ENCODE measurements around the gene TRAPPC14.
"Not testable (repeated sequence)": the region's sequence is repeated elsewhere in the genome, so short reads cannot be mapped to it uniquely, and the experiment has no call there.

Gene TRAPPC14, protein sequence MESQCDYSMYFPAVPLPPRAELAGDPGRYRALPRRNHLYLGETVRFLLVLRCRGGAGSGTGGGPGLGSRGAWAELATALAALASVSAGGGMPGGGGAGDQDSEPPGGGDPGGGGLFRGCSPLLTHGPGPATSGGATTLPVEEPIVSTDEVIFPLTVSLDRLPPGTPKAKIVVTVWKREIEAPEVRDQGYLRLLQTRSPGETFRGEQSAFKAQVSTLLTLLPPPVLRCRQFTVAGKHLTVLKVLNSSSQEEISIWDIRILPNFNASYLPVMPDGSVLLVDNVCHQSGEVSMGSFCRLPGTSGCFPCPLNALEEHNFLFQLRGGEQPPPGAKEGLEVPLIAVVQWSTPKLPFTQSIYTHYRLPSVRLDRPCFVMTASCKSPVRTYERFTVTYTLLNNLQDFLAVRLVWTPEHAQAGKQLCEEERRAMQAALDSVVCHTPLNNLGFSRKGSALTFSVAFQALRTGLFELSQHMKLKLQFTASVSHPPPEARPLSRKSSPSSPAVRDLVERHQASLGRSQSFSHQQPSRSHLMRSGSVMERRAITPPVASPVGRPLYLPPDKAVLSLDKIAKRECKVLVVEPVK

DNA sequence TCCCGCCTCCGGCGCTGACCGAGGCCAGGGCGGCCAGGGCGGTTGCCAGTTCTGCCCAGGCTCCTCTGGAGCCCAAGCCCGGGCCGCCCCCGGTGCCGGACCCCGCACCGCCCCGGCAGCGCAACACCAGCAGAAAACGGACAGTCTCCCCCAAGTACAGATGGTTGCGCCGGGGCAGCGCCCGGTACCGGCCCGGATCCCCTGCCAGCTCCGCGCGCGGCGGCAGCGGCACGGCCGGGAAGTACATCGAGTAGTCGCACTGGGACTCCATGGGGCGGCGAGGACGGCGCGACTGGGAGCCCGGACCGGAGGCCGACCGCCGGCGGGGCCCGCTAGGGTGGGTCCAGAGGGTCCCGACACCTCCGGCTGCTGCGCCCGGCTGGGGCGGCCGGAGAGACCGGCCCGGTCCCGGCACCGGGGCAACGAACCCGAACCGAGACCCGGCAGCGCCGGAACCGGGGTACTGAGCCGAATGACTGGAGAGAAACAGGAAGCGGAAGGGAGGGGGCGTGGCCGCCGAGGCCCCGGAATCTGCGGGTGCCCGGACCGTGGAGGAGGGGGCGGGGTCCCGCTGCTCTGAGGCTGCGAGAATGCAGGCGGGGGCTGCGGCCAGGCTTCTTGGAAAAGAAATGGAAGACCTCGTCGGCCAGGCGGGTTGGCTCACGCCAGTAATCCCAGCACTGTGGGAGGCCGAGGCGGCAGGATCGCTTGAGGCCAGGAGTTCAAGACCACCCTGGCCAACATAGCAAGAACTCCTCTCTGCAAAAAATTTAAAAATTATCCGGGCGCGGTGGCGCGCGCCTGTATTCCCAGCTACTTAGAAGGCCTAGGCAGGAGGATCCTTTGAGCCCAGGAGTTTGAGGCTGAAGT, at the start of gene TRAPPC14:
TRAPPC14 (minus strand) TSS at position 495 of the 870 bp plus-strand sequence; CDS start at position 271, 224 bp downstream.
- peak within 1 kb of the TSS; percentile 66 for H3K4me3 ChIP-seq (ENCODE audit: low read depth, low read length)
- TF ChIP-seq, protein P1, sequence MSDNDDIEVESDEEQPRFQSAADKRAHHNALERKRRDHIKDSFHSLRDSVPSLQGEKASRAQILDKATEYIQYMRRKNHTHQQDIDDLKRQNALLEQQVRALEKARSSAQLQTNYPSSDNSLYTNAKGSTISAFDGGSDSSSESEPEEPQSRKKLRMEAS (IDR thresholded peaks at IDR 0.05; ENCODE audit: low read depth, low read length) = peak; percentile 29; the same call in 1 of the 2 replicates
- TF ChIP-seq POLR2A (IDR thresholded peaks at IDR 0.05; ENCODE audit: extremely low read depth, insufficient read length) (peak; percentile 73), MYC (IDR thresholded peaks at IDR 0.05; ENCODE audit: low read depth, low read length) (peak; percentile 48; the same call in 1 of the 2 replicates)
- TF ChIP-seq, protein P2, sequence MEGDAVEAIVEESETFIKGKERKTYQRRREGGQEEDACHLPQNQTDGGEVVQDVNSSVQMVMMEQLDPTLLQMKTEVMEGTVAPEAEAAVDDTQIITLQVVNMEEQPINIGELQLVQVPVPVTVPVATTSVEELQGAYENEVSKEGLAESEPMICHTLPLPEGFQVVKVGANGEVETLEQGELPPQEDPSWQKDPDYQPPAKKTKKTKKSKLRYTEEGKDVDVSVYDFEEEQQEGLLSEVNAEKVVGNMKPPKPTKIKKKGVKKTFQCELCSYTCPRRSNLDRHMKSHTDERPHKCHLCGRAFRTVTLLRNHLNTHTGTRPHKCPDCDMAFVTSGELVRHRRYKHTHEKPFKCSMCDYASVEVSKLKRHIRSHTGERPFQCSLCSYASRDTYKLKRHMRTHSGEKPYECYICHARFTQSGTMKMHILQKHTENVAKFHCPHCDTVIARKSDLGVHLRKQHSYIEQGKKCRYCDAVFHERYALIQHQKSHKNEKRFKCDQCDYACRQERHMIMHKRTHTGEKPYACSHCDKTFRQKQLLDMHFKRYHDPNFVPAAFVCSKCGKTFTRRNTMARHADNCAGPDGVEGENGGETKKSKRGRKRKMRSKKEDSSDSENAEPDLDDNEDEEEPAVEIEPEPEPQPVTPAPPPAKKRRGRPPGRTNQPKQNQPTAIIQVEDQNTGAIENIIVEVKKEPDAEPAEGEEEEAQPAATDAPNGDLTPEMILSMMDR (IDR thresholded peaks at IDR 0.05; ENCODE audit: low read depth, low read length) = no peak
- peak; percentile 94 for DNase-seq (ENCODE audit: low read depth)

DNA sequence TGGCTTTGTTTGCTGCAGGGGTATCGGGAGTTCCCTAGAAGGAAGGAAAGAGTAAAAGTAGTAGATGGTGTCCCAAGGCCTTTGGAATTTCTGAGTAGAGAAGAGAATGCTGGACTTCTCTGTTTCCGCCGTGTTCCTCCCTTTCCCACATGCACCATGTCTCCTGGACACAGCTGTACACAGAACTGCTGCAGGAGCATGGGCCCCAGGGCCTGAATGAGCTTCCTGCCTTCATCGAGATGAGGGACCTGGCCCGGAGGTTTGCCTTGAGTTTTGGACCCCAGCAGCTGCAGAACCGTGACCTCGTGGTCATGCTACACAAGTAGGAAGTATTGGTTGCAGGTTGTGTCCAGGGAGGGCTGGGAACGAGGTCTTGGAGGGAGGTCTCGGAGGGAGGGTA, 45.9 kb upstream of the TRAPPC14 start:
- no peak for DNase-seq (ENCODE audit: low read depth)

DNA sequence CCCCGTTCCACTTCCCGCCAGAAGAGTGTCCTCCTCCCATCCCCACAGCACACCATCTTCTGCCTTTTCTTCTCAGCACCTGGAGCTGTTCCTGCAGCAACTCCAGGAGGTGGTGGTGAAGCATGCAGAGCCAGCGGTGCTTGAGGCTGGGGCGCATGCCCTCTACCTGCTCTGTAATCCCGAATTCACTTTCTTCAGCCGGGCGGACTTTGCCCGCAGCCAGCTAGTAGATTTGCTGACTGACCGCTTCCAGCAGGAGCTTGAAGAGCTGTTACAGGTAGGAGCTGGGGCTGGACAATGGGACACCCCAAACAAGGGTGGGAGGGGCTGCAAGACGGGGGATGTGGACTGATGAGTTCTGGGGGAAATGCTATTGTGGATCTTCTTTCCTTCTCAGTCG, 42.2 kb upstream of the TRAPPC14 start:
- TF ChIP-seq, protein P1 (IDR thresholded peaks at IDR 0.05; ENCODE audit: low read depth, low read length) = no peak
- TF ChIP-seq, protein P2 (IDR thresholded peaks at IDR 0.05; ENCODE audit: low read depth, low read length) = no peak
- TF ChIP-seq POLR2A (IDR thresholded peaks at IDR 0.05; ENCODE audit: extremely low read depth, insufficient read length) = no peak
- no peak for TF ChIP-seq MYC (IDR thresholded peaks at IDR 0.05; ENCODE audit: low read depth, low read length)
- no peak overlapping the region for H3K4me3 ChIP-seq (ENCODE audit: low read depth, low read length)
- DNase-seq (ENCODE audit: low read depth) = no peak

More for the DNA sequence above, 45.9 kb upstream of the TRAPPC14 start:
- no peak overlapping the region for H3K4me3 ChIP-seq (ENCODE audit: low read depth, low read length)
- TF ChIP-seq POLR2A (IDR thresholded peaks at IDR 0.05; ENCODE audit: extremely low read depth, insufficient read length) = no peak
- TF ChIP-seq, protein P2 (IDR thresholded peaks at IDR 0.05; ENCODE audit: low read depth, low read length) = no peak
- TF ChIP-seq, protein P1 (IDR thresholded peaks at IDR 0.05; ENCODE audit: low read depth, low read length) = no peak
- TF ChIP-seq MYC (IDR thresholded peaks at IDR 0.05; ENCODE audit: low read depth, low read length) = no peak

DNA sequence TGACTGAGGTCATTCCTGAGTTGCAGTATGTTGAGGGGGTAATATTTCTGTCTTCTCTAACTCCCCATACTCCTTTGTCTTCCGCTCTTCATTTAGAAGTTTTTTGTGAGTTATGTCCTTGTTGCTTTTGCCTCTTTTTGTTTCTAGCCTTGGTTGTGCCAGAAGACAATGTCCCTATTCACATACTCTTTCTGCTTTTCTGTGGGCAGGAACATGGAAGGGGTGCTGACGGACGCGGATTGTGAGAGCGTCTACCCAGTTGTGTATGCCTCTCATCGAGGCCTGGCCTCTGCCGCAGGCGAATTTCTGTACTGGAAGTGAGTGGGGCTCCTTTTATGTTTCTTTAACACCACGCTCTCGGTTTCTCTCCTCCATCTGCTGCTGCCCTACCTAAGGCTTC, 39.7 kb upstream of the TRAPPC14 start:
- no peak for DNase-seq (ENCODE audit: low read depth)
- H3K4me3 ChIP-seq (ENCODE audit: low read depth, low read length) = no peak overlapping the region
- TF ChIP-seq, protein P1 (IDR thresholded peaks at IDR 0.05; ENCODE audit: low read depth, low read length) = no peak
- TF ChIP-seq, protein P2 (IDR thresholded peaks at IDR 0.05; ENCODE audit: low read depth, low read length) = no peak
- TF ChIP-seq POLR2A (IDR thresholded peaks at IDR 0.05; ENCODE audit: extremely low read depth, insufficient read length) = no peak
- no peak for TF ChIP-seq MYC (IDR thresholded peaks at IDR 0.05; ENCODE audit: low read depth, low read length)

DNA sequence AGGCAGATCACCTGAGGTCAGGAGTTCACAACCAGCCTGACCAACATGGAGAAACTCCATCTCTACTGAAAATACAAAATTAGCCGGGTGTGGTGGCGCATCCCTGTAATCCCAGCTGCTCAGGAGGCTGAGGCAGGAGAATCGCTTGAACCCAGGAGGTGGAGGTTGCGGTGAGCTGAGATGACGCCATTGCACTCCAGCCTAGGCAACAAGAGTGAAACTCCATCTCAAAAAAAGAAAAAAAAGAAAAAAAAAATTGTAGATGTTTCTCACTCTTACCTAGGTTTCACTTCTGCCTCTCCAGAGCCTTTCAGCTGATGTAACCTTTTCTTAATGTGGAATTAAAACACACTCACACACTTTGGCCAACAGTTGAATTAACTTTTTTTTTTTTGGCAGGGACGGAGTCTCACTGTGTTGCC, 37.4 kb upstream of the TRAPPC14 start:
- DNase-seq (ENCODE audit: low read depth); H3K4me3 ChIP-seq (ENCODE audit: low read depth, low read length): not testable (repeated sequence)
